Posterior vena cava (tissue), 2 donors: ENCODE results near the gene RARG. TPM values are rescaled to one million over a fixed set of nuclear protein-coding genes. Genes with fewer than 3 reads are reported as not detected.

Experiments
- DNase-seq: peaks from one replicate; pipeline ENCODE4 v3.0.0-alpha.2; 2020; ENCODE audit warnings: low spot score
- intact Hi-C, 2 donors: fragments of 100-400 bp; cut with DNase I; formaldehyde crosslinking; loops; one replicate each; pipeline versions ENCODE4 v1.14.1 to v1.14.2; 2022 to 2023
- total RNA-seq, 2 donors: library from RNA; stranded (reverse); fragmentation: NEBNext Ultra II Directional; extraction: Animal tissue kit (Norgen Biotek cat#: 25700); gene quantifications; one replicate each; pipeline ENCODE4 v1.2.1, GENCODE V29; 2021
- donor health status: DM: yes; HTN: yes; CAD: no.
- donor health status: DM: yes; HTN: yes; CAD: no.

Gene RARG
- total RNA-seq, 2 donors from 2014 or later: 33.4 to 38.1 TPM

DNA sequence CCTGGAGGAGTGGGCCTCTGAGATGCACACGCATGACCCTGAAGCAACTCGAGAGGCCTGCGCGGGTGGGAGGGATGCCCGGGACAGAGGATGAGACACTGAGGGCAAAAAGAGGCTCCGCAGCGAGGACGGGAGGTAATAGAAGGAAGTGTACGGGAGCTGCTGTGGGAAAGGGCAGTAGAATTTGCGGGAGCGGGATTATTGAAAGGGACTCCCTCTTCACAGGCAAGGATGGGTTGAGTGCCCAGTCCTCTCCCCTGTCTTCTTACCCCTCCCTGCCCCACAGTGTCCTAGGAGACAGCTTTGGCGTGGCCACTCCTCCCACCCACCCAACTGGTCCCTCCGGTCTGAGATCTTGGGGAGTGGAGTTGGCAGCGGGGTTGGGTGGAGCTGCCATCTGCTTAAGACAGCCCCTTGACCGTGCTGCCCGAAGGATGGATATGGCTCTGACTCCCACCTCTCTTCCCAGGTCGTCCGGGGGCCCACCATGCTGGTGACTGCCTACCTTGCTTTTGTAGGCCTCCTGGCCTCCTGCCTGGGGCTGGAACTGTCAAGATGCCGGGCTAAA, 20.4 kb upstream of the RARG start:
- intact Hi-C loops: loop anchor here in 1 of 2 donors (5.0 kb wide), 2 partner anchors 40 kb away; no protein-coding TSS in a partner anchor
- DNase-seq: no peak

- peak; percentile 92 for DNase-seq
- intact Hi-C loops: loop anchor here in 1 of 2 donors (5.0 kb wide), 2 partner anchors 39 to 41 kb away; no protein-coding TSS in a partner anchor
Observed at GRCh38 chr12:53251477-53252348, 19.7 kb upstream of the RARG start.

GRCh38 chr12:53245286-53245685, 13.3 kb upstream of the RARG start:
- DNase-seq: no peak
- intact Hi-C loops: no loop called here

DNA sequence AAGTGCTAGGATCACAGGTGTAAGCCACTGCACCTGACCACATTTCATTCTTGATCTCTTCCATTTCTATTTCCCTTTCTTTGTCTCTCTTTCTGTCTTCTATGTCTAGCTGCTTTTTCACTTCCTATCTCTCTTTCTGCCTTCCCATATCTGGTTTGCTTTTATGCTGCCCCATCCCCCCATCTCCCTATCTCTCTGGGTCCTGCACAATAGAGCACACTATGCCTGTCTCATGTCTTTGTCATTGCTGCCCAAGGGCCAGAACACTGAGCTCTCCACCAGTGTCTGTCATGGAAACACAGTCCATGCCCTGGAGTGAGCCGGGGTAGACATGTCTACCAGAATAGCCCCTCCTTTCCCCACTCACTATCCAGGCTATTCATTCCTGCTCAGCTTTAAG, 12.3 kb upstream of the RARG start:
- no peak for DNase-seq
- intact Hi-C loops: no loop called here

GRCh38 chr12:53241623-53242412, 9.8 kb upstream of the RARG start:
- intact Hi-C loops: no loop called here
- no peak for DNase-seq

GRCh38 chr12:53239643-53240258, 7.7 kb upstream of the RARG start:
- no peak for DNase-seq
- intact Hi-C loops: no loop called here

- no peak for DNase-seq
- intact Hi-C loops: no loop called here
Observed at GRCh38 chr12:53236443-53237111, 4.6 kb upstream of the RARG start.

DNA sequence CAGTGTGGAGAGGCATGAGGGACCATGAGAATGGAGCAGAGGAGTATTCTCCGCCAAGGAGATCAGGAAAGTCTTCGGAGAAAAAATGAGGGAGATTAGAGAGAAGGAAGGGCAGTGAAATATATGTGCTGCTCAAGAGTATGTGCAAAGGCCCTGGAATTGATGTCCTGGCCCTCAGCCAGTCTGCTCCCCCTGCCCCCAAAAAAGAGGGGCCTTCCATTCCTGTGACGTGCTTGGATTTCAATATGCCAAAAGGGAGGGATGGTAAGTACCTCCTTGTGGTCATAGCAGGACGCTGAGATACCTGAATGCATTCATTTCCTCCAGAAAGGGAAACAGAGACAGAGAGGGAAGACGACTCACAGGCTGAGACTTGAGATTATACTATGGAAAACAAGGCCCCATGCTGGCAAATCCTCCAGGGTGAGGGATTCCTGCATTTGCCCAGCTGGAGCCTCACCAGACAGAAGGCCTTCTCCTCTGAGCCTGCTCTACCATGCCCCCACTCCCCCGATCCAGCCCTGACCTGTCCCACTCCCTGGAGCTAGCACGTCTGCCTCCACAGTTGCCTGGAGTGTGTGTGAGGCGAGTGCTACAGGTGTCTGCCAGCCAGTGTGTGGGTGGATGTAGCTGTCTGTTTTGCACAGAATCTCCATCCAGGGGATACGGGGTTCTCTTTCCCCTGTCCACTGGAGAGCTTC, 3.9 kb upstream of the RARG start:
- intact Hi-C loops: no loop called here
- no peak for DNase-seq

GRCh38 chr12:53235164-53235563, 3.2 kb upstream of the RARG start:
- intact Hi-C loops: no loop called here
- no peak for DNase-seq

DNA sequence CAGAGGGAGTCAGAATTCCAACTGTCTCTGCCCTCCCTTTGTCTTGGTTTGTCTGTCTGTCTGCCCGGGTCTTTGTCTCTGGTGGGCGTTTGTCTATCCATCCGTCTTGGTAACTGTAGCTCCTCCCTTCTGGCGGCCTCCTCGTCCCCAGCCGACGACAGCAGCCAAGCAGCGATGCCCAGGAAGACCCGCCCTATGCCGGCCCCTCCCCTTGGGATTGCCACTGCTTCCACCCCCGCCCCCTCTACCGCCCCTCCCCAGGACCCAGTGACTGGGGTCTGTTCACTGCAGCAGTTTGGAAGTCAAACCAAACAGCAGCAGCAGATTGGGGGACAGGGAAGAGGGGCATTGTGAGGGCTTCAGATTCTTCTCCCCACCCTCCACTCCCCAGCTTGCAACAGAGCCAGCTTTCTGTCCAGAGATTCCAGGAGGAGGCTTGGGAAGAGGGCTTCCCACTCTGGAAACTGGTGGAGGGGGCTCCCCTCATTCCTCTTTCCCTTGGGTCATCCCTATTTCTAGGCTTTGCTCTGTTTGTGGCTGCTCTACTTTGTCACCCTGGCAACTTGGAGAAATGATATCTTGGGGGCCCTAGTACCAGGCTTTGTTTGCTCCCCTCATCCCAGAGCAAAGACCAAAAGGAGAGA, 2.4 kb upstream of the RARG start:
- DNase-seq: no peak
- intact Hi-C loops: no loop called here

GRCh38 chr12:53233671-53234121, 1.7 kb upstream of the RARG start:
- intact Hi-C loops: no loop called here
- no peak for DNase-seq

- intact Hi-C loops: no loop called here
Observed at GRCh38 chr12:53232646-53233461, 845 bp upstream of the RARG start.

DNA sequence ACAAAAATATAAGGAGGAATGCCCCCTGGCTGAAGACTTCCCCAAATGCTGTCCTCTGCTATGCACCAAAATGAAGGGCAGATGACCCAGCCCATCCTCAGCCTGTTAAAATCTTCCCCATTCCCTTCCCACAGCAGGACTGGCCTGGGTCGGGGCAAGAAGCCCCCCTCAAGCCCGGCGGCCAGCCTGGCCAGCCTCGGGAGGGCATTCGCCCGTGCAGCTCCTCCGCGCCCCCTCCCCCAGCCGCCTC, 413 bp downstream of the RARG start:
- intact Hi-C loops: no loop called here
- DNase-seq: no peak

More at GRCh38 chr12:53232646-53233461, 845 bp upstream of the RARG start:
- DNase-seq: no peak

GRCh38 chr12:53230108-53230845, 1.7 kb downstream of the RARG start:
- intact Hi-C loops: no loop called here
- DNase-seq: peak; percentile 59

- intact Hi-C loops: no loop called here
Observed at GRCh38 chr12:53229454-53229853, 2.6 kb downstream of the RARG start.

GRCh38 chr12:53227836-53228235, 4.2 kb downstream of the RARG start:
- intact Hi-C loops: no loop called here
- no peak for DNase-seq

More at GRCh38 chr12:53229454-53229853, 2.6 kb downstream of the RARG start:
- peak; percentile 26 for DNase-seq

DNA sequence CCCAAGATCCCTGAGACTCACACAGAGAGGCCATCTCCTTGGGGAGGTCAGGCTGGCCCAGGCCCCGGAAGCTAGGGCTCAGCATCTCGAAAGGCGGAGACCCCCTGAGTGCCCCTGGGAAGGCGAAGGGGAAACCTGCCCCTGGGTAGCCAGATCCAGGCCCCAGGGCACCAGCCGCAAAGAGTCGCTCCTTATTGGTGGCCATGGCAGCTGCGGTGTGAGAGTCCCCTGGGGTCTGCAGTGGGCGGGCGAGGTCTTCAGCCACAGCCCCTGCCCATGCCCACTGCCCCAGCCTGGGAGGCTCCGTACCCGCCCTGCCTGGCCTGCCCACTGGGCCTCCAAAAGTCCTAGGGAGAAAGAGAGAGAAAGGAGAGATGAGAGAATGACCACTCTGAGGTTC, 4.7 kb downstream of the RARG start:
- peak; percentile 67 for DNase-seq
- intact Hi-C loops: no loop called here
